ENCODE data around the gene DDHD1.

- no peak for TF ChIP-seq CTCF (conservative IDR thresholded peaks at IDR 0.05; ENCODE audit: low read depth in 2 of 2)
- TF ChIP-seq EZH2 (IDR thresholded peaks at IDR 0.05; ENCODE audit: low read depth, unreplicated experiment): no peak
- no peak for TF ChIP-seq REST (IDR thresholded peaks at IDR 0.05; ENCODE audit: unreplicated experiment)
- TF ChIP-seq ZNF331 (CRISPR knock-in tag; IDR thresholded peaks at IDR 0.05; ENCODE audit: low read depth): no peak
- no peak for TF ChIP-seq EZH2phosphoT487 (IDR thresholded peaks at IDR 0.05; ENCODE audit: unreplicated experiment)
- TF ChIP-seq POLR2AphosphoS5 (IDR thresholded peaks at IDR 0.05; ENCODE audit: low read depth): no peak
- TF ChIP-seq JUNB (IDR thresholded peaks at IDR 0.05; ENCODE audit: unreplicated experiment): no peak
- TF ChIP-seq STAT1 (IDR thresholded peaks at IDR 0.05; ENCODE audit: unreplicated experiment): no peak
- no peak for TF ChIP-seq ETS1 (IDR thresholded peaks at IDR 0.05)
- no peak for TF ChIP-seq NANOG (IDR thresholded peaks at IDR 0.05; ENCODE audit: borderline replicate concordance)
- no peak for TF ChIP-seq ZNF462 (CRISPR knock-in tag; IDR thresholded peaks at IDR 0.05)
- TF ChIP-seq CREB1 (CRISPR knock-in tag; IDR thresholded peaks at IDR 0.05; ENCODE audit: low read depth): no peak
Measured at GRCh38 chr14:53148671-53149070, 4.5 kb downstream of the DDHD1 start.

Data from GM23338 (cell line).